HepG2 (cell line): ENCODE data around the gene MPC1. TPM values are rescaled to one million over a fixed set of nuclear protein-coding genes. Genes with fewer than 3 reads are reported as not detected.
A peak's percentile ranks its signal among the peaks of the same experiment; 100 is the strongest.

Source experiments
- ARHGAP35 ChIP-seq: sonication (generic); formaldehyde crosslinking; IDR thresholded peaks from 2 replicates; pipeline ENCODE4 v1.9.0; 2022; ENCODE audit warnings: mild to moderate bottlenecking, inconsistent platforms, moderate library complexity, missing genetic modification reagents, borderline replicate concordance
- ATF7-NPFF ChIP-seq: sonication (generic); formaldehyde crosslinking; IDR thresholded peaks from 2 replicates; pipeline ENCODE4 v1.8.1; 2023; ENCODE audit warnings: mild to moderate bottlenecking, low read depth, missing genetic modification reagents, moderate library complexity
- EED ChIP-seq: sonication (generic); formaldehyde crosslinking; IDR thresholded peaks from 2 replicates; pipeline ENCODE4 v1.5.0; 2020; ENCODE audit warnings: mild to moderate bottlenecking, missing genetic modification reagents
- GATAD1 ChIP-seq: IDR thresholded peaks from 2 replicates; pipeline ENCODE4 v1.6.1; 2016; ENCODE audit warnings: missing genetic modification reagents, missing compliant biosample characterization
- NR3C1 ChIP-seq: sonication (generic); formaldehyde crosslinking; IDR thresholded peaks from 2 replicates; pipeline ENCODE4 v1.4.0; 2020; ENCODE audit warnings: missing genetic modification reagents
- NRL ChIP-seq: sonication (generic); formaldehyde crosslinking; IDR thresholded peaks from 2 replicates; pipeline ENCODE4 v1.5.0; 2020; ENCODE audit warnings: missing genetic modification reagents, mild to moderate bottlenecking, moderate library complexity, borderline replicate concordance
- PAX8 ChIP-seq: sonication (generic); formaldehyde crosslinking; IDR thresholded peaks from 2 replicates; pipeline ENCODE4 v1.8.0; 2022; ENCODE audit warnings: mild to moderate bottlenecking, missing genetic modification reagents, borderline replicate concordance
- POLR2AphosphoS5 ChIP-seq: IDR thresholded peaks from 2 replicates; pipeline ENCODE4 v1.6.1; 2012; ENCODE audit warnings: low read depth, low read length
- REPIN1 ChIP-seq: sonication (generic); formaldehyde crosslinking; IDR thresholded peaks from 2 replicates; pipeline ENCODE4 v1.8.0; 2022; ENCODE audit warnings: missing genetic modification reagents, low read depth, mild to moderate bottlenecking, borderline replicate concordance
- SIN3A ChIP-seq: IDR thresholded peaks from 2 replicates; pipeline ENCODE4 v1.6.1; 2011; ENCODE audit warnings: low read depth, mild to moderate bottlenecking, control low read depth, low read length, borderline replicate concordance
- SSRP1 ChIP-seq: IDR thresholded peaks from 2 replicates; pipeline ENCODE4 v1.6.1; 2016; ENCODE audit warnings: control low read depth
- TRIM24 ChIP-seq: sonication (generic); formaldehyde crosslinking; IDR thresholded peaks from 2 replicates; pipeline ENCODE4 v1.8.0; 2022; ENCODE audit warnings: mild to moderate bottlenecking, missing genetic modification reagents
- ZFP36L1 ChIP-seq: sonication (generic); formaldehyde crosslinking; IDR thresholded peaks from 2 replicates; pipeline ENCODE4 v1.8.0; 2022; ENCODE audit warnings: mild to moderate bottlenecking, missing genetic modification reagents, moderate library complexity
- ZFP37 ChIP-seq: sonication (generic); formaldehyde crosslinking; IDR thresholded peaks from 2 replicates; pipeline ENCODE4 v1.4.0; 2020; ENCODE audit warnings: missing genetic modification reagents, borderline replicate concordance
- ZFYVE20 ChIP-seq: sonication (generic); formaldehyde crosslinking; IDR thresholded peaks from 2 replicates; pipeline ENCODE4 v1.8.0; 2023; ENCODE audit warnings: low read depth, mild to moderate bottlenecking, moderate library complexity, missing genetic modification reagents, borderline replicate concordance
- ZNF124 ChIP-seq: sonication (generic); formaldehyde crosslinking; IDR thresholded peaks from 2 replicates; pipeline ENCODE4 v1.4.0; 2020; ENCODE audit warnings: missing genetic modification reagents
- ZNF136 ChIP-seq: sonication (generic); formaldehyde crosslinking; IDR thresholded peaks from 2 replicates; pipeline ENCODE4 v1.8.1; 2022; ENCODE audit warnings: low read depth, mild to moderate bottlenecking, moderate library complexity, missing genetic modification reagents
- ZNF138 ChIP-seq: sonication (generic); formaldehyde crosslinking; IDR thresholded peaks from 2 replicates; pipeline ENCODE4 v1.5.0; 2020; ENCODE audit warnings: mild to moderate bottlenecking, low read depth, missing genetic modification reagents
- ZNF331 ChIP-seq: sonication (generic); formaldehyde crosslinking; IDR thresholded peaks from 2 replicates; pipeline ENCODE4 v1.4.0; 2020; ENCODE audit warnings: missing genetic modification reagents
- ZSCAN20 ChIP-seq: sonication (generic); formaldehyde crosslinking; IDR thresholded peaks from 2 replicates; pipeline ENCODE4 v1.4.0; 2020; ENCODE audit warnings: missing genetic modification reagents, mild to moderate bottlenecking, borderline replicate concordance
- polyA plus RNA-seq, 8 experiments: library from polyadenylated mRNA; depleted of rRNA in 3 of 8; stranded (reverse) in 7 of 8; unstranded in 1 of 8; fragments of >200 nt; fragmentation: Illumina TruSeq in 4 of 8; extraction: Trizol in 4 of 8; gene quantifications; 2 replicates each; pipeline versions ENCODE4 v1.2.1 to v1.2.3, GENCODE V29; 2011 to 2016; ENCODE audit warnings: low read depth in 4 of 8, missing spikeins in 1 of 8, mixed read lengths in 1 of 8; ENCODE audit not compliant: insufficient read depth in 1 of 8
- total RNA-seq, 5 experiments: library from RNA; depleted of rRNA; stranded (reverse); fragments of >200 nt; fragmentation: Illumina TruSeq; extraction: Trizol; gene quantifications; 2 replicates each; pipeline ENCODE4 v1.2.3, GENCODE V29; 2016; ENCODE audit warnings: low read depth in 1 of 5
- TF ChIP-seq, protein P1 (sequence below), 2 experiments: IDR thresholded peaks; 2 replicates each; pipeline ENCODE4 v1.6.1; 2011 to 2012; ENCODE audit warnings: low read length in 2 of 2, borderline replicate concordance in 1 of 2, low read depth in 1 of 2, mild to moderate bottlenecking in 1 of 2, moderate library complexity in 1 of 2
- TF ChIP-seq, protein P2 (sequence below): sonication (generic); formaldehyde crosslinking; IDR thresholded peaks from 2 replicates; pipeline ENCODE4 v1.8.1; 2023; ENCODE audit warnings: mild to moderate bottlenecking, missing genetic modification reagents

MPC1 gene
- total and polyA plus RNA-seq, 2 of the 13 experiments (the other 11 are each of a cell fraction or from before 2014, with no cell fraction given): 189 to 214 TPM

GRCh38 chr6:166382933-166383801 is at the start of gene MPC1 (continued):
- peak; percentile 90 for TF ChIP-seq REPIN1 (CRISPR knock-in tag)
- TF ChIP-seq, protein P1, sequence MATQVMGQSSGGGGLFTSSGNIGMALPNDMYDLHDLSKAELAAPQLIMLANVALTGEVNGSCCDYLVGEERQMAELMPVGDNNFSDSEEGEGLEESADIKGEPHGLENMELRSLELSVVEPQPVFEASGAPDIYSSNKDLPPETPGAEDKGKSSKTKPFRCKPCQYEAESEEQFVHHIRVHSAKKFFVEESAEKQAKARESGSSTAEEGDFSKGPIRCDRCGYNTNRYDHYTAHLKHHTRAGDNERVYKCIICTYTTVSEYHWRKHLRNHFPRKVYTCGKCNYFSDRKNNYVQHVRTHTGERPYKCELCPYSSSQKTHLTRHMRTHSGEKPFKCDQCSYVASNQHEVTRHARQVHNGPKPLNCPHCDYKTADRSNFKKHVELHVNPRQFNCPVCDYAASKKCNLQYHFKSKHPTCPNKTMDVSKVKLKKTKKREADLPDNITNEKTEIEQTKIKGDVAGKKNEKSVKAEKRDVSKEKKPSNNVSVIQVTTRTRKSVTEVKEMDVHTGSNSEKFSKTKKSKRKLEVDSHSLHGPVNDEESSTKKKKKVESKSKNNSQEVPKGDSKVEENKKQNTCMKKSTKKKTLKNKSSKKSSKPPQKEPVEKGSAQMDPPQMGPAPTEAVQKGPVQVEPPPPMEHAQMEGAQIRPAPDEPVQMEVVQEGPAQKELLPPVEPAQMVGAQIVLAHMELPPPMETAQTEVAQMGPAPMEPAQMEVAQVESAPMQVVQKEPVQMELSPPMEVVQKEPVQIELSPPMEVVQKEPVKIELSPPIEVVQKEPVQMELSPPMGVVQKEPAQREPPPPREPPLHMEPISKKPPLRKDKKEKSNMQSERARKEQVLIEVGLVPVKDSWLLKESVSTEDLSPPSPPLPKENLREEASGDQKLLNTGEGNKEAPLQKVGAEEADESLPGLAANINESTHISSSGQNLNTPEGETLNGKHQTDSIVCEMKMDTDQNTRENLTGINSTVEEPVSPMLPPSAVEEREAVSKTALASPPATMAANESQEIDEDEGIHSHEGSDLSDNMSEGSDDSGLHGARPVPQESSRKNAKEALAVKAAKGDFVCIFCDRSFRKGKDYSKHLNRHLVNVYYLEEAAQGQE (IDR thresholded peaks at IDR 0.05; ENCODE audit: borderline replicate concordance in 1 of 2, low read depth in 1 of 2, low read length in 2 of 2): peak in 1 of 2 experiments; percentile 38; a peak in 1 of 4 replicates
- peak; percentile 79 for TF ChIP-seq ZSCAN20
- no peak for TF ChIP-seq ZNF136 (CRISPR knock-in tag)
- no peak for TF ChIP-seq PAX8 (CRISPR knock-in tag)
- no peak; the same call in 1 of the 2 replicates for TF ChIP-seq ZFP37 (CRISPR knock-in tag)
- TF ChIP-seq POLR2AphosphoS5: peak; percentile 88
- TF ChIP-seq ZNF124 (CRISPR knock-in tag): 0 out of 2 replicates have a peak, but pooled peaks have one; percentile 28
- peak; percentile 97 for TF ChIP-seq EED (CRISPR knock-in tag)
- peak; percentile 90; the same call in 1 of the 2 replicates for TF ChIP-seq ZFYVE20 (CRISPR knock-in tag)
- TF ChIP-seq ZNF138 (CRISPR knock-in tag): peak; percentile 99
- no peak for TF ChIP-seq NR3C1 (CRISPR knock-in tag)
- no peak for TF ChIP-seq TRIM24 (CRISPR knock-in tag)
- no peak; the same call in 1 of the 2 replicates for TF ChIP-seq NRL (CRISPR knock-in tag)
- peak; percentile 89 for TF ChIP-seq GATAD1
- peak; percentile 96 for TF ChIP-seq ZFP36L1 (CRISPR knock-in tag)
- peak; percentile 82; the same call in 1 of the 2 replicates for TF ChIP-seq SIN3A
- TF ChIP-seq SSRP1: no peak; the same call in 1 of the 2 replicates
- peak; percentile 99 for TF ChIP-seq ATF7-NPFF (CRISPR knock-in tag)
- TF ChIP-seq, protein P2, sequence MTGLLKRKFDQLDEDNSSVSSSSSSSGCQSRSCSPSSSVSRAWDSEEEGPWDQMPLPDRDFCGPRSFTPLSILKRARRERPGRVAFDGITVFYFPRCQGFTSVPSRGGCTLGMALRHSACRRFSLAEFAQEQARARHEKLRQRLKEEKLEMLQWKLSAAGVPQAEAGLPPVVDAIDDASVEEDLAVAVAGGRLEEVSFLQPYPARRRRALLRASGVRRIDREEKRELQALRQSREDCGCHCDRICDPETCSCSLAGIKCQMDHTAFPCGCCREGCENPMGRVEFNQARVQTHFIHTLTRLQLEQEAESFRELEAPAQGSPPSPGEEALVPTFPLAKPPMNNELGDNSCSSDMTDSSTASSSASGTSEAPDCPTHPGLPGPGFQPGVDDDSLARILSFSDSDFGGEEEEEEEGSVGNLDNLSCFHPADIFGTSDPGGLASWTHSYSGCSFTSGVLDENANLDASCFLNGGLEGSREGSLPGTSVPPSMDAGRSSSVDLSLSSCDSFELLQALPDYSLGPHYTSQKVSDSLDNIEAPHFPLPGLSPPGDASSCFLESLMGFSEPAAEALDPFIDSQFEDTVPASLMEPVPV (CRISPR knock-in tag): peak; percentile 72; the same call in 1 of the 2 replicates
- TF ChIP-seq ZNF331 (CRISPR knock-in tag): 0 out of 2 replicates have a peak, but pooled peaks have one; percentile 38
- peak; percentile 51; the same call in 1 of the 2 replicates for TF ChIP-seq ARHGAP35
